CD14-positive monocyte (primary cell): ENCODE data around the gene GOLGA7B. TPM values are rescaled to one million over a fixed set of nuclear protein-coding genes. Genes with fewer than 3 reads are reported as not detected.
A peak's percentile ranks its signal among the peaks of the same experiment; 100 is the strongest.

Source experiments
- DNase-seq, 3 donors: peaks; one replicate each; pipeline ENCODE4 v3.0.0-alpha.2; 2011 to 2022
- H2AFZ ChIP-seq: 2 replicates; pipeline ENCODE4 v1.6.0; 2012; ENCODE audit warnings: mild to moderate bottlenecking, low read depth, low read length, inconsistent platforms; ENCODE audit not compliant: insufficient read depth, poor library complexity, severe bottlenecking
- H3K27ac ChIP-seq, 2 donors: 1 replicate in 1 of 2; 2 replicates in 1 of 2; pipeline ENCODE4 v1.5.1; 2012 to 2013; ENCODE audit warnings: low read length in 2 of 2, control low read depth in 1 of 2, inconsistent platforms in 1 of 2, low read depth in 1 of 2, mild to moderate bottlenecking in 1 of 2
- H3K27me3 ChIP-seq, 2 donors: one replicate each; pipeline versions ENCODE4 v1.6.0 to v1.6.1; 2011 to 2013; ENCODE audit warnings: low read length in 2 of 2; ENCODE audit not compliant: control insufficient read depth in 2 of 2, insufficient read depth in 2 of 2
- H3K36me3 ChIP-seq, 2 donors: replicated peaks in 1 of 2; 1 replicate in 1 of 2; 2 replicates in 1 of 2; pipeline versions ENCODE4 v1.5.1 to v1.6.1; 2012 to 2013; ENCODE audit warnings: low read length in 2 of 2, control low read depth in 1 of 2, inconsistent platforms in 1 of 2, mild to moderate bottlenecking in 1 of 2; ENCODE audit not compliant: insufficient read depth in 2 of 2, control insufficient read depth in 1 of 2
- H3K4me1 ChIP-seq, 2 donors: 1 replicate in 1 of 2; 2 replicates in 1 of 2; pipeline versions ENCODE4 v1.5.1 to v1.6.1; 2012 to 2013; ENCODE audit warnings: low read length in 2 of 2, control low read depth in 1 of 2, inconsistent platforms in 1 of 2, mild to moderate bottlenecking in 1 of 2, moderate library complexity in 1 of 2; ENCODE audit not compliant: insufficient read depth in 2 of 2, control insufficient read depth in 1 of 2
- H3K4me2 ChIP-seq: replicated peaks from 2 replicates; pipeline ENCODE3; 2012; ENCODE audit warnings: low read length, moderate library complexity, mild to moderate bottlenecking; ENCODE audit not compliant: poor library complexity, severe bottlenecking; ENCODE audit errors: extremely low read depth
- H3K4me3 ChIP-seq, 3 experiments: fragments of 200-600 bp in 1 of 3; sonication (generic) in 1 of 3; replicated peaks in 1 of 3; 1 replicate in 2 of 3; 2 replicates in 1 of 3; pipeline ENCODE4 v1.5.1; 2011 to 2013; ENCODE audit warnings: low read length in 3 of 3, mild to moderate bottlenecking in 3 of 3, control low read depth in 2 of 3, low read depth in 2 of 3, inconsistent platforms in 1 of 3, moderate library complexity in 1 of 3
- H3K79me2 ChIP-seq: 2 replicates; pipeline ENCODE4 v1.6.0; 2012; ENCODE audit warnings: mild to moderate bottlenecking, control low read depth, inconsistent platforms, low read length, moderate library complexity; ENCODE audit not compliant: insufficient read depth
- H3K9ac ChIP-seq: 2 replicates; pipeline ENCODE4 v1.6.0; 2017; ENCODE audit warnings: low read length, mild to moderate bottlenecking; ENCODE audit not compliant: insufficient read depth, poor library complexity, severe bottlenecking
- H3K9me3 ChIP-seq, 2 donors: replicated peaks in 1 of 2; 1 replicate in 1 of 2; 2 replicates in 1 of 2; pipeline versions ENCODE4 v1.5.1 to v1.6.1; 2012 to 2013; ENCODE audit warnings: low read length in 2 of 2, control low read depth in 1 of 2; ENCODE audit not compliant: control insufficient read depth in 1 of 2, insufficient read depth in 1 of 2
- H4K20me1 ChIP-seq: 2 replicates; pipeline ENCODE4 v1.6.0; 2012; ENCODE audit warnings: mild to moderate bottlenecking, low read length, control low read depth, moderate library complexity; ENCODE audit not compliant: insufficient read depth
- H3K27ac Mint-ChIP-seq, 7 donors: one replicate each; pipeline ENCODE4 v1.8.0; 2020; ENCODE audit warnings: mild to moderate bottlenecking in 7 of 7, mixed read lengths in 7 of 7, moderate library complexity in 6 of 7, inconsistent platforms in 2 of 7
- H3K27me3 Mint-ChIP-seq, 3 donors: one replicate each; pipeline ENCODE4 v1.8.0; 2021 to 2022; ENCODE audit warnings: low read depth in 3 of 3, mild to moderate bottlenecking in 3 of 3, mixed read lengths in 3 of 3, moderate library complexity in 3 of 3, inconsistent platforms in 1 of 3
- H3K36me3 Mint-ChIP-seq, 2 donors: one replicate each; pipeline ENCODE4 v1.8.0; 2020; ENCODE audit warnings: mixed read lengths in 2 of 2, inconsistent platforms in 1 of 2, mild to moderate bottlenecking in 1 of 2
- H3K4me1 Mint-ChIP-seq: one replicate; pipeline ENCODE4 v1.8.0; 2020; ENCODE audit warnings: mild to moderate bottlenecking, mixed read lengths
- H3K4me3 Mint-ChIP-seq, 2 donors: one replicate each; pipeline ENCODE4 v1.8.0; 2020; ENCODE audit warnings: mild to moderate bottlenecking in 2 of 2, mixed read lengths in 2 of 2, moderate library complexity in 1 of 2
- H3K9me3 Mint-ChIP-seq, 7 donors: one replicate each; pipeline ENCODE4 v1.8.0; 2020 to 2022; ENCODE audit warnings: mixed read lengths in 7 of 7, mild to moderate bottlenecking in 6 of 7, moderate library complexity in 6 of 7, inconsistent platforms in 2 of 7
- CTCF ChIP-seq: fragments of 200-600 bp; IDR thresholded peaks from one replicate; pipeline ENCODE4 v1.8.0; 2022; ENCODE audit warnings: antibody characterized with exemption, mild to moderate bottlenecking
- WGBS: methylation state at CpG from one replicate; pipeline ENCODE4 v1.1.5; 2013; ENCODE audit warnings: missing lambda C conversion rate; ENCODE audit not compliant: insufficient coverage; 5-methylcytosine and 5-hydroxymethylcytosine counted together
- intact Hi-C, 2 donors: fragments of 100-400 bp; cut with micrococcal nuclease; formaldehyde crosslinking; loops; one replicate each; pipeline versions ENCODE4 v1.15.0 to v1.15.1; 2023
- polyA plus RNA-seq, 3 donors: library from polyadenylated mRNA; depleted of rRNA in 1 of 3; unstranded in 2 of 3; stranded (reverse) in 1 of 3; fragments of 300-500 nt in 2 of 3; fragments of >200 nt in 1 of 3; fragmentation: Illumina TruSeq in 2 of 3; gene quantifications; 1 replicate in 2 of 3; 2 replicates in 1 of 3; pipeline ENCODE4 v1.2.3, GENCODE V29; 2012 to 2021

Gene GOLGA7B
- polyA plus RNA-seq, 3 donors = 0.03 TPM; not detected in 2

GRCh38 chr10:97916586-97916985 is 66.9 kb downstream of the GOLGA7B start:
- H3K4me3 Mint-ChIP-seq = no peak overlapping the region
- no peaks in the 10 kb centered on the region for H4K20me1 ChIP-seq
- H3K36me3 Mint-ChIP-seq = no peaks in the 10 kb centered on the region
- H3K4me1 Mint-ChIP-seq = peaks cover 6% of the 10 kb centered on the region
- peaks cover 0 to 2% of the 10 kb centered on the region in 2 donors for H3K27me3 ChIP-seq
- H3K4me1 ChIP-seq = no peaks in the 10 kb centered on the region
- no peaks in the 10 kb centered on the region for H3K36me3 ChIP-seq
- WGBS = 74% methylated on average over 3 of the region's 4 CpGs
- H3K9me3 ChIP-seq = no peaks in the 10 kb centered on the region
- H2AFZ ChIP-seq = no peak overlapping the region
- intact Hi-C loops = loop anchor here in 1 of 2 donors (5.0 kb wide), 1 partner anchor 126 kb away; no protein-coding TSS in a partner anchor
- H3K9me3 Mint-ChIP-seq = peaks cover 0 to 2% (median 0%) of the 10 kb centered on the region in 7 donors
- no peak overlapping the region for H3K4me3 ChIP-seq
- no peak overlapping the region for H3K27ac ChIP-seq
- H3K4me2 ChIP-seq = no peak overlapping the region
- H3K9ac ChIP-seq = no peak overlapping the region
- DNase-seq = peak in 2 of 3 donors; percentile 1 to 12
- no peak overlapping the region for H3K27ac Mint-ChIP-seq
- H3K79me2 ChIP-seq = no peaks in the 10 kb centered on the region
- TF ChIP-seq CTCF = no peak
- peaks cover 15 to 28% (median 20%) of the 10 kb centered on the region in 3 donors for H3K27me3 Mint-ChIP-seq

GRCh38 chr10:97919012-97919411 is 69.4 kb downstream of the GOLGA7B start:
- intact Hi-C loops = loop anchor here in 1 of 2 donors (5.0 kb wide), 1 partner anchor 123 kb away; no protein-coding TSS in a partner anchor
- H3K4me3 Mint-ChIP-seq = no peak overlapping the region

More at GRCh38 chr10:97919012-97919411, 69.4 kb downstream of the GOLGA7B start:
- no peak for TF ChIP-seq CTCF
- H3K27ac ChIP-seq = no peak overlapping the region
- no peaks in the 10 kb centered on the region for H3K36me3 Mint-ChIP-seq
- H4K20me1 ChIP-seq = no peaks in the 10 kb centered on the region
- H3K9me3 Mint-ChIP-seq = peaks cover 0 to 2% (median 0%) of the 10 kb centered on the region in 7 donors
- no peak overlapping the region for H3K9ac ChIP-seq
- H3K9me3 ChIP-seq = no peaks in the 10 kb centered on the region
- H3K27me3 Mint-ChIP-seq = peaks cover 13 to 21% (median 18%) of the 10 kb centered on the region in 3 donors
- H3K79me2 ChIP-seq = no peaks in the 10 kb centered on the region
- no peak overlapping the region for H3K27ac Mint-ChIP-seq
- peaks cover 0 to 2% of the 10 kb centered on the region in 2 donors for H3K27me3 ChIP-seq
- H3K4me3 ChIP-seq = no peak overlapping the region
- H2AFZ ChIP-seq = no peak overlapping the region
- no peak for DNase-seq
- WGBS = no CpG with 5 or more reads among the region's 3 CpGs
- peaks cover 6% of the 10 kb centered on the region for H3K4me1 Mint-ChIP-seq
- no peaks in the 10 kb centered on the region for H3K4me1 ChIP-seq
- H3K36me3 ChIP-seq = no peaks in the 10 kb centered on the region
- H3K4me2 ChIP-seq = no peak overlapping the region
